GM12874 (cell line): ENCODE data around the gene EPHB2.

Source experiments
- TF ChIP-seq, protein P1 (sequence below): IDR thresholded peaks from 2 replicates; pipeline ENCODE4 v1.5.1; 2011; ENCODE audit warnings: low read depth, mild to moderate bottlenecking, control low read depth, low read length, moderate library complexity; ENCODE audit not compliant: insufficient read depth

EPHB2 gene

DNA sequence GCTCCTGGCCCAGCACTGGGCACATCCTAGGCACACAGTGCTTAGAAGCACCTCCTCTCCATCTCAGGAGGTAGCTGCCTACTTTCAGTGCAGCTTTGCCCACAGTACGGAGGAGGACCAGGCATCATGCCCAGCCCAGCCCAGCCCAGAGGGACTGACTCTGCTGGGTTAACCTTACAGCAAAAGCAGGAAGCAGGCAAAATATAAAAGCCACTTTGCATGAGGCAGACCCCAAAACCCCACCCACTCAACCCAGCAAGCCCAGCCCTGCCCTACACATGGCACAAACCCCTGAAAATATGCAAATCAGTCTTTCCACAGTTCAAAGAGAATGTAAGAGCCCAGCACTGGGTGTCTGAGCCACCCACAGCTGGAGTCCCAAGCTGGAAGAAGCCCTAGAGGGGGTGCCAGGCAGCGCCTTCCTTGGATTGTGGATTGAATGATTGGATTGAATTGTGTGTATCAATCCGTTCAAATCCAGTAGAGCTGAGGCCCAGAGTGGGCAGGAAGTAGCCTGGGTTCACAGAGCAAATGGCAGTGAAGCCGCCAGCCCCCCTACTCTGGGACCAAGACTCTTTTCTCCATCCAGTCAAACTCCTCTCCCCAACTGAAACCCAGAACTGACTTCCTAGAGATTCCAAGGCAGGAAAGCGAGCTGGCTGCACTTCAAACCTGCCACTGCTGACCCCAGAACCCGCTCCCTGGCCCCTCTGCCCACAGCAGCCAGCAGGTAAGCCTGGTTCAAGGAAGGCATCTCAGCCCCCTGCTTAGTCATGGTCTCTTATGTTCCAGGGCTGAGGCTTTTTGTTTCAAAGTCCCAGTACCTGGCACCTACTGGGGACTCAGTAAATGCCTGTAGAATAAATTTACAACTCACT, 144.3 kb downstream of the EPHB2 start:
- TF ChIP-seq, protein P1, sequence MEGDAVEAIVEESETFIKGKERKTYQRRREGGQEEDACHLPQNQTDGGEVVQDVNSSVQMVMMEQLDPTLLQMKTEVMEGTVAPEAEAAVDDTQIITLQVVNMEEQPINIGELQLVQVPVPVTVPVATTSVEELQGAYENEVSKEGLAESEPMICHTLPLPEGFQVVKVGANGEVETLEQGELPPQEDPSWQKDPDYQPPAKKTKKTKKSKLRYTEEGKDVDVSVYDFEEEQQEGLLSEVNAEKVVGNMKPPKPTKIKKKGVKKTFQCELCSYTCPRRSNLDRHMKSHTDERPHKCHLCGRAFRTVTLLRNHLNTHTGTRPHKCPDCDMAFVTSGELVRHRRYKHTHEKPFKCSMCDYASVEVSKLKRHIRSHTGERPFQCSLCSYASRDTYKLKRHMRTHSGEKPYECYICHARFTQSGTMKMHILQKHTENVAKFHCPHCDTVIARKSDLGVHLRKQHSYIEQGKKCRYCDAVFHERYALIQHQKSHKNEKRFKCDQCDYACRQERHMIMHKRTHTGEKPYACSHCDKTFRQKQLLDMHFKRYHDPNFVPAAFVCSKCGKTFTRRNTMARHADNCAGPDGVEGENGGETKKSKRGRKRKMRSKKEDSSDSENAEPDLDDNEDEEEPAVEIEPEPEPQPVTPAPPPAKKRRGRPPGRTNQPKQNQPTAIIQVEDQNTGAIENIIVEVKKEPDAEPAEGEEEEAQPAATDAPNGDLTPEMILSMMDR: no peak

DNA sequence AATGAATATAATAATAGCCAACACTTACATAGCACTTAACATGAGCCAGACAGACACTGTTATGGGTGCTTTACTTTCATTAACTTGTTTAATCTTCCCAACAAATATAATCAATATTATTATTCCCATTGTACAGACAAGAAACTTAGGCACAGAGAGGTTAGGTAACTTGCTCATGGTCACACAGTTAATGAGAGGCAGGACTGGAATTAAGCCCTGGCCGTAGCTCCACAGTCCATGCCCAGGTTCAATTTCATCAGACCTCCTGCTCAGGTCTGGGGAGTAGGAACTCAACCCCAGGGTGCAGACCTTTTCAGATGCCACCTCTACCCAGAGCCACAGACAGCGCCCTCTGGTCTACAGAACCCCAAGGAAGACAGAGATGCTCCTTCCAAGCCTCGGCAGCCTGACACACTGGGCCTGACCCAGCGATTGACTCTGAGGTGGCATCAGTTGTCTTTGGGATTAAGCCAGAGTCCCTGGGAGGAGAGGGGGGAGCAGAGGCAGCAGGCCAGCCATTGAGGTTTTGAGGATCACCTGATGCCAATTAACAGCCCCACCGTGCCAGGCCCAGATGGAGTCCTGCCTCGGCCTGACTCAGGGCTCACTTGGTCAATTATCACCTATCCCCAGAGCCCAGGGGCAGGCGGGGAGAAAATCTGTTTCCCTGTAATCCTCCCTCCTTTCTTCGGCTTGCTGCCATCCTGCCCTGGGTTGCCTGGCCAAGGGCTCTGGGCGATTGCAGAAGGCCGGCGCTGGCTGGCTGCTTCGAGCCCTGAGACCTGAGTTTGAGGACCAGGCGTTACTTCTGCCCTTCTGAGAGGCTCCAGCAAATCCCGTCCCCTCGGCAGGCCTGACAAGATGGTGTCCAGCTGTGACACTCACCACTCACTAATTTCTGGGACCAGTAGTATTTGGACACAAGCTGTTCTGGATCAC, 145.3 kb downstream of the EPHB2 start:
- TF ChIP-seq, protein P1: no peak

DNA sequence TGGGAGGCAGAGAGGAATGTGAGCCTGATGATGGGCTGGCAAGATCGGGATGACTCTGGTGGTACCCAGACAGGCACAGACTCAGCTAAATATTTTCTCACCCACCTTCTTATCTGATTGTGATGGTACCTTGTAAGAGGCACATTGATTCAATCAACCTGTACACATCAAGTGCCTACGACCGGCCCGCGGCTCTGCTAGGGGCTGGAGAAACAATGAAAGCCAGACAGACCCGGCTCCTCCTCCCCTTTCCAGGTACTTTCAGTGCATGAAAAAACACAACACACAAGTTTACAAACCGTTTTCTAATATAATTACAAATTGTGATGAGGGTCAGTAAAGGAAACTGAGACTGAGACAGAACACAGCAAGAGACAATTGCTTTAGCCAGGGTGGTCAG, 147.0 kb downstream of the EPHB2 start:
- TF ChIP-seq, protein P1: no peak

DNA sequence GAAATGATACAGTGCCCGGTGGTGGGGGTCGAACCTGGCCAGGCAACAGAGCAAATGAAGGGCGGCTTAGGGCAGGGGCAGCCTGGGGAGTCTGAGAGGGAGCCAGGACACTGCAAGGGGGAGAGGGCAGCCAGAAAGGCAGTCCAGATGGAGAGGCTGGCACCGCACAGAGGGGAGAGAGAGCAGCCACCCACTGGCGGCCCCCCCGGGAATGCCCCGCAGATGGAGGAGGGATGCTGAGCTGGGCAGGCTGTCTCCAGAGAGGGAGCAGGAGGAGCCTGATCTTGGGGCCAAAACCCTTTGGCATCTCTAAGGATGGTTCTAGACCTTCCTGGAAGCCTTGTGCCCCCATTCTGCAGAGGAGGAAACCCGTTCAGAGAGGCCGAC, 149.8 kb downstream of the EPHB2 start:
- TF ChIP-seq, protein P1: no peak

DNA sequence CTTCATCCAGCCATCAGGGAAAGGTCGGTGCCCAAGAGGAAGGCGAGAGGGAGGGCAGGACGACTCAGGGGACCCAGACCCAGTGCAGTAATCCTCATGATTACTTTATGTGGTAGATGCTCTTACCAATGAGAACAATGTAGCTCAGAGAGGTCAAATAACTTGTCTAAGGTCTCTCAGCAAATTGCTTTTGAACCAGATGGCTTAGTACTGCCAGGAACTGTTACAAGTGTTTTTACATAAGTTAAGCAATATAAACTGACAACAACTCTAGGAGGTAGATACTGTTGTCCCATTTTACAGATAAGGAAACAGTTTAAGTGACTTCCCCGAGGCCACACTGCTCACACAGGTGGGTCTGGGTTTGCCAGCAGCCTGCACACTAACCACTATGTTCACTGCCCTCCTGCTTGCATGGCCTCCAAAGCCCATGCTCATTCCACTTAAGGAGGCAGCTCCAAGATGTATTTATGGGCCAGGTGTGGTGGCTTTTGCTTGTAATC, 150.3 kb downstream of the EPHB2 start:
- TF ChIP-seq, protein P1: no peak

DNA sequence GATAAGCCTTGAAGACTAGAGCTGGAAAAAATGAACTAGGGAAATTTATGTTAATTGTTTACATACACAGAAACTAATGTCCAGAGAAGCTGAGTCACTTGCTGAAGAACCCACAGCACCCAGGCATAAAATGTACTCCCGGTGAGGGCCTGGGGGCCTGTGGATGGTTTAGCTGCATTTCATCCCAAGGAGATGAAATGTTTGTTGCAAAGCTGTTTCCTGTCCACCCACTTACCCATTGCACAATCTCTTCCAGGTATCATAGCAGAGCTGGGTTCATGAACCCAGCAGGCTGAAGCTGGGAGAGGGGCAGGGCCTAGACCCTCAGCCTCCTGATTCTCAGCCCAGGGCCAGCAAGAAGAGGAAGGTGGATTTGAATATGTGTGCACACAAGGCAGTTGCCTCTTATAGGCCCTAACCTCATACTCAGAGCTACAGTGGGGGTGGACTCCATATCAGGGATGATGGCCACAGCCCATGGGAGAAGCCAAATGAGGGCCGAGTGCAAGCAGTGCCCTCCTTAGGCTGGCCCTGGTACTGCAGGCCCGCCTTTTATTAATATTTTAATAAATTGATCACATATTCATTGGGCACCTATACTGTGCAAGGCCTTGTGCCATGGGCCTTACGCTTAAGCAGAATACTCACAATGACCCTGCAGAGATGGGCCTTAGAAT, 151.3 kb downstream of the EPHB2 start:
- TF ChIP-seq, protein P1: peak; percentile 55
